GM18867 (cell line): Measurements from ENCODE around the gene MEX3C.

ENCODE experiments used
- ATAC-seq: cut with Tn5 transposase; IDR thresholded peaks from one replicate; pipeline ENCODE4 v1.9.1; 2021; ENCODE audit warnings: mild to moderate bottlenecking, moderate library complexity; ENCODE audit not compliant: unreplicated experiment

Gene MEX3C

GRCh38 chr18:51154431-51155063, 42.9 kb downstream of the MEX3C start:
- no peak for ATAC-seq

GRCh38 chr18:51153659-51154371, 43.7 kb downstream of the MEX3C start:
- peak; percentile 80 for ATAC-seq

GRCh38 chr18:51151568-51152511, 45.6 kb downstream of the MEX3C start:
- peak; percentile 33 for ATAC-seq

GRCh38 chr18:51151185-51151567, 46.3 kb downstream of the MEX3C start:
- no peak for ATAC-seq

- no peak for ATAC-seq
These were observed 47.3 kb downstream of the MEX3C start for GRCh38 chr18:51150113-51150700.

- ATAC-seq, result no peak
These were observed 47.8 kb downstream of the MEX3C start for GRCh38 chr18:51149670-51150069.

GRCh38 chr18:51146909-51147308, 50.6 kb downstream of the MEX3C start:
- no peak for ATAC-seq

- no peak for ATAC-seq
These were observed 58.5 kb downstream of the MEX3C start for GRCh38 chr18:51138936-51139335.

- ATAC-seq, result no peak
These were observed 59.6 kb downstream of the MEX3C start for GRCh38 chr18:51137891-51138290.

GRCh38 chr18:51137026-51137729, 60.3 kb downstream of the MEX3C start:
- ATAC-seq, result no peak

GRCh38 chr18:51135795-51136194, 61.7 kb downstream of the MEX3C start:
- ATAC-seq, result peak; percentile 61

GRCh38 chr18:51135364-51135763, 62.1 kb downstream of the MEX3C start:
- ATAC-seq, result no peak

- ATAC-seq, result no peak
These were observed 62.8 kb downstream of the MEX3C start for GRCh38 chr18:51134721-51135120.

- ATAC-seq, result no peak
These were observed 63.8 kb downstream of the MEX3C start for GRCh38 chr18:51133580-51134160.

GRCh38 chr18:51132256-51132935, 65.1 kb downstream of the MEX3C start:
- ATAC-seq, result no peak

GRCh38 chr18:51128533-51128932, 68.9 kb downstream of the MEX3C start:
- no peak for ATAC-seq

GRCh38 chr18:51127664-51128063, 69.8 kb downstream of the MEX3C start:
- ATAC-seq, result no peak

- no peak for ATAC-seq
These were observed 71.5 kb downstream of the MEX3C start for GRCh38 chr18:51125976-51126375.
